GM18520 (cell line): Measurements from ENCODE around the gene CLK1.

Experiments
- ATAC-seq: cut with Tn5 transposase; IDR thresholded peaks from one replicate; pipeline ENCODE4 v1.9.1; 2021; ENCODE audit not compliant: unreplicated experiment

The CLK1 gene

GRCh38 chr2:200811333-200812121, 52.9 kb downstream of the CLK1 start, which contains the start of gene BZW1:
Gene BZW1 (plus strand): TSS chr2:200811910. CDS start chr2:200813218, 1,308 bp downstream.
- peak; percentile 49 for ATAC-seq

GRCh38 chr2:200810998-200811332, 53.5 kb downstream of the CLK1 start:
- ATAC-seq, result no peak

DNA sequence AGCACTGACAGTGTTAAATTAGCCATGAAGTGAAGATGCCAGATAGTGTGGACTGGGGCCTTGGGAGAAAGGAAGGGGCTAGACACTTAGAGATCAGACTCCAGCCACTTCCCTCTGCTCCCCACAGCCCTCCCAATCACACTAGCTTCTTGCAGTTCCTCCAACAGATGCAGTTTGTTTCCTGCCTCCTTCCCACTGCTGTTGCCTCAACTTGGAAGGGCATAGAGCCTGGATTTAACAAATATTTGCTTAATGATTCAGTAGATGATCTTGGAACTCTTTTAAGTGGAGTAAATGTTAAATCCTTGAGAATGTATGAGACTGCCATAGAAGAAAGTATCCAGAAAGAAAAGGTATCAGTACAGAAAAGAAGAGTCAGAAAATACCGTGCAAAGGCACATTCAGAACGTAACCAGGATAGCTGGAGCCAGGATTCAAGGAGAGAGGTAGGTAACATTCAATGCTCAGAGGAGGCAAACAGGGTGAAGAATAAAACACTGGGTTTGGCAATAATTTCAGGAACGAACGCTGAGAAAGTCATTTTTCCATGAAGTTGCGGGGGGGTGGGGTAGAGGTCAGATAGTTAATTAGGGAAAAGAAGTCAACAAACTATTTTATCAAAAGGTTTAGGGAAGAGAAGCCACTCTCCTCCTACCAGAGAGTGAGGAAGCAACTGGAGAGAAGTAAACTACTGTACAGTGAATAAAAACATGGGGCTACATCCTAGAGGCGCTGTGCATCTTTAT, 54.0 kb downstream of the CLK1 start:
- no peak for ATAC-seq

DNA sequence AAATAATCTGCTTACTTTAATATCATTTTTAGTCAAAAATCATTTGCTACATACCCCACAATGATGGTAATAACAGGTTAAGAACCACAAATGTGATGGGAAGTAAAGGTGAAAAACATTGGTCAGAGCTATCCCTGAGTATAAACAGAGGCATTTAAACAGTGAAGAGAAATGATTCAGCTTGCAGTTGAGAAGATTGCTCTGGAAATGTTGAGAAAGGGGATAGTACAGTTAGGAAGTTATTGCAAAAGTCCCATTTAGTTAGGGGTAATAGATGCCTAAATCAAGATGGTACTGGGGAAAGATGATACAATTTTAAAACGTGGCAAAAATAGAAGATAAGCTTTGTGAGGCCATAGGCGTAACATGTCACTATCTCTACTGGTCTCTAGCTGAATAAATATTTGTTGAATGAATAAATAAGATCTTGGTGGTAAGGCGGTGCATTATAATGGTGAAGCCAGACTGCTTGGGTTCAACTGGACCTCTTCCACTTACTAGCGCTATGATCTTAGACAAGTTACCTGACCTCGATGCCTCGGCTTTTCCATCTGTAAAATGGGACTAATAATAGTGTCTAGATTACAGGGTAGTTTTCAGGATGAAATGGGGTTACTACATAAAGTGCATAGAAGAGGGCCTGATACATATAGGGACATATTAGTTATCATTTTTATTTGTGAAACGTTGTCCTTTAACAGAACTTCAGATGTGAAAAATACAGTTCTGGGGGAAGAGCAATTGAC, 54.8 kb downstream of the CLK1 start:
- ATAC-seq, result no peak
